Measurements from ENCODE around the gene BCO1.

The BCO1 gene

DNA sequence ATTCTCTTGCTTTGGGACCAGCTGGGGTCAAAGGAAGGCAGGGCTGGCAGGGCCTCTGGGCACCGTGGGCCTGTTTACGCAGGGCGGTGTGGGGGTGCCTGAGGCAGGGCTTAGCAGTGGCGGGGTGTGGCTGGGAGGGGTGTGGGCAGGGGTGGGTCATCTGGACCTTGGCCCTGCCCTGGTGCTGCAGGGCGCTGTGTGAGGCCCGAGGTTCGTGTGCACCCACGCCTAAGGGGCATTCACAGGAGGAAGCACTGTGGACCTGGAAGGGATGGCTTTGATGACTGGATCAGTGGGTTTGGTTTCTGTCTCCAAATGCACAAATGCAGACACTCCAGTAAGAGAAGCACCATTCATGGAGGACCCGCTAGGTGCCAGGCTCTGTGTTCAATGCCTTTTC, 37.3 kb downstream of the BCO1 start:
- no peak for DNase-seq (ENCODE audit: low read depth in 2 of 2)

GRCh38 chr16:81276323-81276722, 37.8 kb downstream of the BCO1 start:
- DNase-seq (ENCODE audit: low read depth in 2 of 2) = no peak

DNA sequence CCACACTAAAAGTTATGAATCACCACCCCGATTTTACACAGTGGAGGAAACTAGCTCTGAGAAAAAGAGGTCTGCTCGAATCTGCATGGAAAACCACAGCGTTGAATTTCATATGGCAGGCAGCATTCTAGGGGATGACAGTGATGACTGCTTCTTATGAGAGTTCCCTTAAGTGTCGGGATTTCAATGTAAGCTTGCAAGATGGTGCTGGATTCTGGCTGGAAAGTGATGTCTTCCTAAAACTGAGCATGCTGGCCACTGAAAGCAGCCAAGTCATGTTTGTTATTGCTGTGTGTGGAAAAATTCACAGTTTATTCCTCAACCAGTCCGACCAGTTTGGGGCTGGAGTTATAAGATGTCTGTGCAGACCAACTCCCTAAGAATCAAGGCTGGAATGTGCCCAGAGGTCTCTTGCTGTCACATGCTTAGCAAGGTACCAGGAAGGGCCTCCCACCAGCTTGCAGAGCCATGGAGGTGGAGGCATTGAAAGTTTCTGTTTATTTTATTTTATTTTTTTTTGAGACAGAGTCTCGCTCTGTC, 39.1 kb downstream of the BCO1 start:
- DNase-seq (ENCODE audit: low read depth in 2 of 2) = no peak

DNA sequence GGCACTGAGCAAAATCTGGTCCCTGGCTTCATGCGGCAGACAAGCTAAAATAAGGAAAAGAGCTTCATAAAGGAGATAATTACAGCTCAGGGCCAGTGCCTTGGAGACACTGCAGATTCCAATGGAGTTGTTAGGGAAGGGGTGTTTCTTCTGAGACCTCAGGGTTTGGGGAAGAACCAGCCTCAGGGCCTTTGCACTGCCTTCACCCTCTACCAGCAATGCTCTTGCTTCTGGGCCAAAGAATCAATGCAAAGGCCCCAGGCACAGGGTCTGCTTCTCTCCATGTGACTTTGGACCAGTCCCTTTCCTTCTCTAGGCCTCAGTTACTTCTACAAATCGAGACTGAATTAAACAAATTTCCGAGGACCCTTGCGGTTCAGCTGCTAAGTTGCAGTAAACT, 40.0 kb downstream of the BCO1 start:
- no peak for DNase-seq (ENCODE audit: low read depth in 2 of 2)

GRCh38 chr16:81279392-81279791, 40.9 kb downstream of the BCO1 start:
- DNase-seq (ENCODE audit: low read depth in 2 of 2) = no peak

- DNase-seq (ENCODE audit: low read depth in 2 of 2) = no peak
Measured at GRCh38 chr16:81280393-81280792, 41.9 kb downstream of the BCO1 start.

GRCh38 chr16:81283044-81283443, 44.6 kb downstream of the BCO1 start:
- DNase-seq (ENCODE audit: low read depth in 2 of 2) = no peak

GRCh38 chr16:81284995-81285600, 46.6 kb downstream of the BCO1 start:
- DNase-seq (ENCODE audit: low read depth in 2 of 2) = no peak

DNA sequence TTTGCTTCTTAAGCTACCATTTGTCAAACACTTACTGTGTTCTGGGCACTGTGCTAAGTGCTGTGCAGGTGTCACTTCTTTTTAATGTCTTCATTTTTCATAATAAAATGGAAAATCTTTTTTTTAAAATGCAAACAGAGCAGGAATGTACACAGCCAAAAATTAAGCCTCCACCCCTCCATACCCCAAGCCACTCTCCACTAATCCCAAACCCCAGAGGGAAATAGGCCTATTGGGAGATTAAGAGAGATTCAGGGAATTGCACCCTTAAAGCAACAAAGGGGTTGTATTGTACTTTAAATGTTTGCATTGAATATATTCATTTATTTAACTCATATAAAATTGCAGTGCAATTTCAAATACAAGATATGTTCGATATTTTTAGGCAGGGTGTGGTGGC, 47.7 kb downstream of the BCO1 start:
- DNase-seq (ENCODE audit: low read depth in 2 of 2) = no peak

DNA sequence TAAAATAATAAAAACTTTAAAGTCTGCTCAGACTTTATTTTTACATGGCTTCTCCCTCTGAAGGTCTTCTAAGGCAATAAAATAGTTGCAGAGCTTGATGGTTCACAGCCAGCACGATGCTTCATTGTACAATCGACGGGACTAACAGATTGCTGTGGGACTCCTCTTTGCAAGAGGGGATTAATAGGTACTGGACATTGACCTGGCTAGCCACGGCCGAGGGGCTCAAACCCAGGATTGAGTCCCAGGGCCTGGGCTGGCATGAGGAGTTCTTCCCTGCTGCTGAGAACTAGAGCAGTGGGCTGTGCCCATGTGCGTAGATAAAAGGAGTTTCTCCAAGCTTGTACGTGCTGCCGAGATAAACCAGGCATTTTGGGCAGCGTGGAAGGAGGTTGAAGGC, 52.6 kb downstream of the BCO1 start:
- no peak for DNase-seq (ENCODE audit: low read depth in 2 of 2)

- DNase-seq (ENCODE audit: low read depth in 2 of 2) = no peak
Measured at GRCh38 chr16:81292936-81293335, 54.4 kb downstream of the BCO1 start.

DNA sequence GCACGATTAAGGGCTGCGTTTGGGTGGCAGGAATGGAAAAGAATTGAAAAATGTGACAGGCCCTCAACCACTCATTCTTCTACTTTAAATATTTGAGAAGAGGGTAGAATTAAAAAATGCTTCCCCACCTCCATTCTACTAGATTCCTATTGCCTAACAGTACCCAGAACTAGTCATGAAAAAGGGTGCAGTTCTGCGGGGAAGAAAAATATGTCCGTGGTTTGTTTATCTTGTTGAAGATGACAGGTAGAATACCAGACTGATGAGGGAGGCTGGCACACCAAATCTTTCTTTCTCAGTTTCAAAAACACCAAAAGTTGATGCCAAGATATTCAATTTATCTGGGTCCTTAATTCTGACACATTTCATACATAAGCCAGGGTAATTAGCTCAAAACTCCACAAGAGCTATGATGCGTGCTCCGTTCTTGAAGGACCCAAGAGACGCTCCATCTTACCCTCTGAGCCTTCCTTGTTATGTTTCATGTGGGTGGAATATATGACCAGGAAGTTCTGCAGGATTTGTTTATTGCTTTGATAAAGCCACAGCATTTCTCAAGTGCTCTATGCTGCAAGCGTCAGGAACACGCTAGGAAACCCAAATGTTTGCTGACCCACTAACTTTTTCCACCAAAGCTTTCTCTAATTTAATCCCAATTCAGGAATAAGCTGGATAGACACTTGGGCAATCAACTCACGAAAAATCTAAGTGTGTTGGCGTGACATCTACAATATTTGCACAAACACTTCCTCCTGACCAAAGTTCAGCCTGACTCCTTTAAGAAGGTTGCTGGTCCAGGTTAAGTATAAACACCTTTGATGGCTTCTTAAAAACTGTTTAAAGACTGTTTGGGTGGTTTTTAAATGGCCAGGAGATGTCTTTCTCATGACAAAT, 55.7 kb downstream of the BCO1 start:
- DNase-seq (ENCODE audit: low read depth in 2 of 2) = no peak

GRCh38 chr16:81296631-81297030, 58.1 kb downstream of the BCO1 start:
- no peak for DNase-seq (ENCODE audit: low read depth in 2 of 2)

- no peak for DNase-seq (ENCODE audit: low read depth in 2 of 2)
Measured at GRCh38 chr16:81307770-81308169, 69.3 kb downstream of the BCO1 start.

DNA sequence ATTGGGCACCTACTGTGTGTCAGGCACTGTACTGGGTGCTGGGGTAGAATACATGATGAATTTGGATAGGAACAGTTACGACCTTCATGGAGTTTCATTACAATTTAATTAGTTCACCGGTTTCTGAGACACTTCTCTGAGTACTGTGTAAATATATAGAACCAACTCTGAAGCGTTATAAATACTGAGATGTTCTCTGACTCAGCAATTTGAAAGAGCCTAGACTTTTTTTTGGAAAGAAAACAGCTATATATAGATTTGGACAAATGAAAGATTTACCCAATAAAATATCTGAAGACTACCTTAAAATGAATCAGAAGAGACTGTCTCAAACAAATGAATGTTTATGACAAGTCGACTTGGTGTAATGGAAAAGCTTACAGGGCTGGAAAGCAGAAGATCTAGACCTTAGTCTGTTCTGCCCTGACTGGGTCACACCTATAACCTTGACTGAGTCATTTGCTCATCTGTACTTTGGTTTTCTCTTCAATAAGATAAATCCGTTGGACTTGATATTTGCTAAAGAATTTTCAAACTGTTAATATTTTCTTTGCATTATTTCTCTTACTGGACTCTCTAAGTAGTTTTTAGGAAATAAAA, 71.7 kb downstream of the BCO1 start:
- no peak for DNase-seq (ENCODE audit: low read depth in 2 of 2)

DNA sequence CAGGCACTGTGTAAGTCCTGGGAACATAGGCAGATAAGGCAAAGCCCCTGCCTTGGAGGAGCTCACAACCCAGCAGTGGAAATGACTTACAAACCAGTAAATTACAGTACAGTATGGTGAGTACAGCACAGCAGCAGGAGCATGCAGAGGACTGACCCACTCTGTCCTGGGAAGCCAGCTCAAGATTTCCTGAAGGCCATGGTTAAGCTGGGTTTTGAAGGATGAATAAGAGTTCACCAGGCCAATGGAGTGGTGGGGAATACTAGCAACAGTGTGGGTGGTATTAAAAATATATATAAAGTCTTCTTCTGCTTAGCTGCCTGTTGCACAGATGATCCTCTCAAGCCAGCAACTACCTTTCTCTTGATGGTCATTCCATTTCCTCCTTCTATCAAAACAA, 73.3 kb downstream of the BCO1 start:
- no peak for DNase-seq (ENCODE audit: low read depth in 2 of 2)

GRCh38 chr16:81313701-81314602, 75.5 kb downstream of the BCO1 start:
- no peak for DNase-seq (ENCODE audit: low read depth in 2 of 2)

DNA sequence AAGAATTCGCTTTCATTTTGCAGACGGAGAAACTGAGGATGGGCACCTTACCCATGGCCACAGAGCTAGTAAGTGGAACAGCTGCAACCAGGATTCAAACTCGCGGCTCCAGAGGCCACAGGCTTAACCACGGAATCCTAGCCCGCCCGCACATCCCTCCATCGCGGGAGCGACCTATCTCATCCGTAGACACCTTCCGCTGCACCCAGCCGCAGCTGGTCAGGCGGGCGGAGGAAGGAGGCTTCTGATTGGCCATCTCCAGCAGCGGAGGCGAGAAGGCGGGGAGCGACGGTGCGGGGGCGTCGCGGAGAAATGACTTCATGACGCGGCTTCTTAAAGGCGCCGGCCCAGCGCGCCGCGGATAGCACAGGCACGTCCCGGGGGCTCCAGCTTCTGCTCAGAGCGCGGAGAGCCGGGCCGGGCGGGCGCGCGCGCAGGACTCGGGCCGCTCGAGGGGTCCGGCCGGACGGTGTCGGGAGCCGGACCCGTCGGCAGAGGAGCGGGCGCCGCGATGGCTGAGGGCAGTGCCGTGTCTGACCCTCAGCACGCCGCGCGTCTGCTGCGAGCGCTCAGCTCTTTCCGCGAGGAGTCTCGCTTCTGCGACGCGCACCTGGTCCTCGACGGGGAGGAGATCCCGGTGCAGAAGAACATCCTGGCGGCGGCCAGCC, 76.2 kb downstream of the BCO1 start, which contains the start of gene GAN:
Gene GAN (plus strand): TSS at position 360 of the 668 bp plus-strand sequence. CDS start 152 bp downstream, at position 512.
- DNase-seq (ENCODE audit: low read depth in 2 of 2) = peak; percentile 88 to 89

GRCh38 chr16:81315271-81316175, 77.0 kb downstream of the BCO1 start:
- peak; percentile 14 to 16 for DNase-seq (ENCODE audit: low read depth in 2 of 2)

GRCh38 chr16:81316176-81316496, 77.6 kb downstream of the BCO1 start:
- DNase-seq (ENCODE audit: low read depth in 2 of 2) = no peak

Data from stimulated activated CD8-positive, alpha-beta memory T cell treated with anti-CD3 and anti-CD28 coated beads, Interleukin-2, amount 100 ng/mL, for 1 hour (primary cell).